HepG2 (cell line): ENCODE results near the gene DLG4. TPM values are rescaled to one million over a fixed set of nuclear protein-coding genes. Genes with fewer than 3 reads are reported as not detected.
A peak's percentile ranks its signal among the peaks of the same experiment; 100 is the strongest.

Experiments used
- ATF3 ChIP-seq: sonication (generic); formaldehyde crosslinking; IDR thresholded peaks from 2 replicates; pipeline ENCODE4 v1.4.0; 2020; ENCODE audit warnings: missing genetic modification reagents
- ELK4 ChIP-seq: sonication (generic); formaldehyde crosslinking; IDR thresholded peaks from 2 replicates; pipeline ENCODE4 v1.9.0; 2021; ENCODE audit warnings: missing genetic modification reagents, borderline replicate concordance
- GABPA ChIP-seq, 2 experiments: IDR thresholded peaks; 2 replicates each; pipeline ENCODE4 v1.6.1; 2011 to 2016; ENCODE audit warnings: low read depth in 2 of 2, low read length in 1 of 2, missing biosample characterization in 1 of 2, missing genetic modification characterization in 1 of 2
- GTF2F1 ChIP-seq: fragments of 150-350 bp; IDR thresholded peaks from 2 replicates; pipeline ENCODE4 v1.6.1; 2014; ENCODE audit warnings: low read length
- JDP2 ChIP-seq: sonication (generic); formaldehyde crosslinking; IDR thresholded peaks from 2 replicates; pipeline ENCODE4 v1.8.1; 2022; ENCODE audit warnings: missing genetic modification reagents, borderline replicate concordance
- NR2C2 ChIP-seq: sonication (generic); formaldehyde crosslinking; IDR thresholded peaks from 2 replicates; pipeline ENCODE4 v1.4.0; 2020; ENCODE audit warnings: missing genetic modification reagents, mild to moderate bottlenecking, moderate library complexity, borderline replicate concordance
- POLR2AphosphoS5 ChIP-seq: IDR thresholded peaks from 2 replicates; pipeline ENCODE4 v1.6.1; 2012; ENCODE audit warnings: low read depth, low read length
- ZBTB3 ChIP-seq: sonication (generic); formaldehyde crosslinking; IDR thresholded peaks from 2 replicates; pipeline ENCODE4 v1.4.0; 2020; ENCODE audit warnings: low read depth, mild to moderate bottlenecking, moderate library complexity, missing genetic modification reagents, borderline replicate concordance
- ZNF577 ChIP-seq: sonication (generic); formaldehyde crosslinking; IDR thresholded peaks from 2 replicates; pipeline ENCODE4 v1.4.0; 2020; ENCODE audit warnings: mild to moderate bottlenecking, low read depth, missing genetic modification reagents, borderline replicate concordance
- polyA plus RNA-seq, 8 experiments: library from polyadenylated mRNA; depleted of rRNA in 3 of 8; stranded (reverse) in 7 of 8; unstranded in 1 of 8; fragments of >200 nt; fragmentation: Illumina TruSeq in 4 of 8; extraction: Trizol in 4 of 8; gene quantifications; 2 replicates each; pipeline versions ENCODE4 v1.2.1 to v1.2.3, GENCODE V29; 2011 to 2016; ENCODE audit warnings: low read depth in 4 of 8, missing spikeins in 1 of 8, mixed read lengths in 1 of 8; ENCODE audit not compliant: insufficient read depth in 1 of 8
- total RNA-seq, 5 experiments: library from RNA; depleted of rRNA; stranded (reverse); fragments of >200 nt; fragmentation: Illumina TruSeq; extraction: Trizol; gene quantifications; 2 replicates each; pipeline ENCODE4 v1.2.3, GENCODE V29; 2016; ENCODE audit warnings: low read depth in 1 of 5
- TF ChIP-seq, protein P1 (sequence below), 2 experiments: sonication (generic) in 1 of 2; formaldehyde crosslinking in 1 of 2; IDR thresholded peaks; 2 replicates each; pipeline versions ENCODE4 v1.6.1 to v1.9.0; 2014 to 2022; ENCODE audit warnings: antibody characterized with exemption in 1 of 2, borderline replicate concordance in 1 of 2, inconsistent platforms in 1 of 2, low read depth in 1 of 2, missing genetic modification reagents in 1 of 2
- TF ChIP-seq, protein P2 (sequence below): sonication (generic); formaldehyde crosslinking; IDR thresholded peaks from 2 replicates; pipeline ENCODE4 v1.8.0; 2022; ENCODE audit warnings: mild to moderate bottlenecking, missing genetic modification reagents; ENCODE audit not compliant: insufficient replicate concordance
- TF ChIP-seq, protein P3 (sequence below): sonication (generic); formaldehyde crosslinking; IDR thresholded peaks from 2 replicates; pipeline ENCODE4 v1.4.0; 2020; ENCODE audit warnings: missing genetic modification reagents

The DLG4 gene
- total and polyA plus RNA-seq, 2 of the 13 experiments (the other 11 are each of a cell fraction or from before 2014, with no cell fraction given) = 0.71 to 4.3 TPM

GRCh38 chr17:7251661-7252175 lies 32.1 kb upstream of the DLG4 start, which contains the start of gene CTDNEP1 (continued):
- TF ChIP-seq GTF2F1 = no peak
- peak; percentile 78 for TF ChIP-seq GABPA (IDR thresholded peaks at IDR 0.05; ENCODE audit: low read depth, low read length)
- TF ChIP-seq GABPA (CRISPR knock-in tag; IDR thresholded peaks at IDR 0.05; ENCODE audit: low read depth) = peak; percentile 95
- TF ChIP-seq, protein P1, sequence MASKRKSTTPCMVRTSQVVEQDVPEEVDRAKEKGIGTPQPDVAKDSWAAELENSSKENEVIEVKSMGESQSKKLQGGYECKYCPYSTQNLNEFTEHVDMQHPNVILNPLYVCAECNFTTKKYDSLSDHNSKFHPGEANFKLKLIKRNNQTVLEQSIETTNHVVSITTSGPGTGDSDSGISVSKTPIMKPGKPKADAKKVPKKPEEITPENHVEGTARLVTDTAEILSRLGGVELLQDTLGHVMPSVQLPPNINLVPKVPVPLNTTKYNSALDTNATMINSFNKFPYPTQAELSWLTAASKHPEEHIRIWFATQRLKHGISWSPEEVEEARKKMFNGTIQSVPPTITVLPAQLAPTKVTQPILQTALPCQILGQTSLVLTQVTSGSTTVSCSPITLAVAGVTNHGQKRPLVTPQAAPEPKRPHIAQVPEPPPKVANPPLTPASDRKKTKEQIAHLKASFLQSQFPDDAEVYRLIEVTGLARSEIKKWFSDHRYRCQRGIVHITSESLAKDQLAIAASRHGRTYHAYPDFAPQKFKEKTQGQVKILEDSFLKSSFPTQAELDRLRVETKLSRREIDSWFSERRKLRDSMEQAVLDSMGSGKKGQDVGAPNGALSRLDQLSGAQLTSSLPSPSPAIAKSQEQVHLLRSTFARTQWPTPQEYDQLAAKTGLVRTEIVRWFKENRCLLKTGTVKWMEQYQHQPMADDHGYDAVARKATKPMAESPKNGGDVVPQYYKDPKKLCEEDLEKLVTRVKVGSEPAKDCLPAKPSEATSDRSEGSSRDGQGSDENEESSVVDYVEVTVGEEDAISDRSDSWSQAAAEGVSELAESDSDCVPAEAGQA (IDR thresholded peaks at IDR 0.05; ENCODE audit: low read depth) = no peak; the same call in 1 of the 2 replicates
- TF ChIP-seq, protein P1 (CRISPR knock-in tag; IDR thresholded peaks at IDR 0.05; ENCODE audit: borderline replicate concordance) = no peak
- 0 out of 2 replicates have a peak, but pooled peaks have one; percentile 6 for TF ChIP-seq ATF3
- no peak for TF ChIP-seq ZNF577
- TF ChIP-seq, protein P2, sequence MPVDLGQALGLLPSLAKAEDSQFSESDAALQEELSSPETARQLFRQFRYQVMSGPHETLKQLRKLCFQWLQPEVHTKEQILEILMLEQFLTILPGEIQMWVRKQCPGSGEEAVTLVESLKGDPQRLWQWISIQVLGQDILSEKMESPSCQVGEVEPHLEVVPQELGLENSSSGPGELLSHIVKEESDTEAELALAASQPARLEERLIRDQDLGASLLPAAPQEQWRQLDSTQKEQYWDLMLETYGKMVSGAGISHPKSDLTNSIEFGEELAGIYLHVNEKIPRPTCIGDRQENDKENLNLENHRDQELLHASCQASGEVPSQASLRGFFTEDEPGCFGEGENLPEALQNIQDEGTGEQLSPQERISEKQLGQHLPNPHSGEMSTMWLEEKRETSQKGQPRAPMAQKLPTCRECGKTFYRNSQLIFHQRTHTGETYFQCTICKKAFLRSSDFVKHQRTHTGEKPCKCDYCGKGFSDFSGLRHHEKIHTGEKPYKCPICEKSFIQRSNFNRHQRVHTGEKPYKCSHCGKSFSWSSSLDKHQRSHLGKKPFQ (CRISPR knock-in tag) = no peak
- TF ChIP-seq, protein P3, sequence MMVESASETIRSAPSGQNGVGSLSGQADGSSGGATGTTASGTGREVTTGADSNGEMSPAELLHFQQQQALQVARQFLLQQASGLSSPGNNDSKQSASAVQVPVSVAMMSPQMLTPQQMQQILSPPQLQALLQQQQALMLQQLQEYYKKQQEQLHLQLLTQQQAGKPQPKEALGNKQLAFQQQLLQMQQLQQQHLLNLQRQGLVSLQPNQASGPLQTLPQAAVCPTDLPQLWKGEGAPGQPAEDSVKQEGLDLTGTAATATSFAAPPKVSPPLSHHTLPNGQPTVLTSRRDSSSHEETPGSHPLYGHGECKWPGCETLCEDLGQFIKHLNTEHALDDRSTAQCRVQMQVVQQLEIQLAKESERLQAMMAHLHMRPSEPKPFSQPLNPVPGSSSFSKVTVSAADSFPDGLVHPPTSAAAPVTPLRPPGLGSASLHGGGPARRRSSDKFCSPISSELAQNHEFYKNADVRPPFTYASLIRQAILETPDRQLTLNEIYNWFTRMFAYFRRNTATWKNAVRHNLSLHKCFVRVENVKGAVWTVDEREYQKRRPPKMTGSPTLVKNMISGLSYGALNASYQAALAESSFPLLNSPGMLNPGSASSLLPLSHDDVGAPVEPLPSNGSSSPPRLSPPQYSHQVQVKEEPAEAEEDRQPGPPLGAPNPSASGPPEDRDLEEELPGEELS (CRISPR knock-in tag) = no peak
- peak; percentile 33; the same call in 1 of the 2 replicates for TF ChIP-seq ZBTB3
- no peak for TF ChIP-seq ELK4 (CRISPR knock-in tag)
- TF ChIP-seq POLR2AphosphoS5 = peak; percentile 57
- TF ChIP-seq JDP2 (CRISPR knock-in tag) = no peak
- TF ChIP-seq NR2C2 (CRISPR knock-in tag) = peak; percentile 91; the same call in 1 of the 2 replicates
